22Rv1 (cell line): Measurements from ENCODE around the gene POLR3A.
A peak's percentile ranks its signal among the peaks of the same experiment; 100 is the strongest.

Source experiments
- H3K27ac ChIP-seq: fragments of 450-650 bp; 2 replicates; pipeline ENCODE4 v1.5.1; 2017
- CTCF ChIP-seq: fragments of 450-650 bp; IDR thresholded peaks from 2 replicates; pipeline ENCODE4 v1.5.1; 2017; ENCODE audit warnings: mild to moderate bottlenecking
- ZFX ChIP-seq: fragments of 450-650 bp; IDR thresholded peaks from 2 replicates; pipeline ENCODE4 v1.6.1; 2017; ENCODE audit warnings: antibody characterized with exemption, borderline replicate concordance

Gene POLR3A

GRCh38 chr10:78059906-78060702 is 30.8 kb upstream of the POLR3A start:
- TF ChIP-seq ZFX (no peak), CTCF (no peak)
- H3K27ac ChIP-seq, result no peak overlapping the region

- no peak overlapping the region for H3K27ac ChIP-seq
- TF ChIP-seq ZFX (no peak), CTCF (no peak)
Measured at GRCh38 chr10:78058562-78058961, 29.2 kb upstream of the POLR3A start.

- no peak overlapping the region for H3K27ac ChIP-seq
- TF ChIP-seq ZFX (no peak), CTCF (no peak)
Measured at GRCh38 chr10:78053211-78053868, 24.0 kb upstream of the POLR3A start.

- no peak overlapping the region for H3K27ac ChIP-seq
- TF ChIP-seq CTCF (no peak), ZFX (no peak)
Measured at GRCh38 chr10:78049851-78050250, 20.5 kb upstream of the POLR3A start.

- no peak overlapping the region for H3K27ac ChIP-seq
- TF ChIP-seq CTCF (peak; percentile 91), ZFX (no peak)
Measured at GRCh38 chr10:78047314-78047891, 18.1 kb upstream of the POLR3A start.

GRCh38 chr10:78046711-78047269 is 17.5 kb upstream of the POLR3A start:
- TF ChIP-seq CTCF (no peak), ZFX (no peak)
- no peak overlapping the region for H3K27ac ChIP-seq

- no peak overlapping the region for H3K27ac ChIP-seq
- TF ChIP-seq CTCF (no peak), ZFX (no peak)
Measured at GRCh38 chr10:78045856-78046255, 16.5 kb upstream of the POLR3A start.
